ENCODE results near the gene ADAMTSL2. TPM values are rescaled to one million over a fixed set of nuclear protein-coding genes. Genes with fewer than 3 reads are reported as not detected.

Gene ADAMTSL2
- total and polyA plus RNA-seq, 2 of the 13 experiments (the other 11 are each of a cell fraction or from before 2014, with no cell fraction given) = 1.9 to 3.8 TPM

- no TSS peak for BruUV-seq (replicated peaks)
- Histone ChIP-seq H3K79me2 (ENCODE audit: insufficient read depth, low read length) (no peaks in the 10 kb centered on the region), H2AFZ (ENCODE audit: low read length) (no peak overlapping the region), H3K36me3 (replicated peaks in 1 of 2; ENCODE audit: control insufficient read depth in 1 of 2, insufficient read depth in 2 of 2, low read length in 2 of 2) (no peaks in the 10 kb centered on the region), H3K4me1 (ENCODE audit: insufficient read depth, low read length) (no peaks in the 10 kb centered on the region), H3K27ac (ENCODE audit: extremely low read length, insufficient read depth, low read length) (no peak overlapping the region), H4K20me1 (ENCODE audit: insufficient read depth, low read length) (0 out of 2 replicates have a peak, but pooled peaks cover 7% of the 10 kb centered on the region), H3K4me3 (replicated peaks in 1 of 3; ENCODE audit: insufficient read depth in 1 of 3, low read depth in 2 of 3, low read length in 3 of 3) (no peak overlapping the region), H3K27me3 (ENCODE audit: control insufficient read depth in 1 of 2, insufficient read depth in 2 of 2, low read length in 2 of 2) (peaks cover 14 to 52% of the 10 kb centered on the region in 2 experiments), H3K4me2 (ENCODE audit: low read depth, low read length) (no peak overlapping the region), H3K9ac (ENCODE audit: insufficient read depth, low read depth, low read length) (no peak overlapping the region), H3K9me3 (ENCODE audit: low read length) (no peaks in the 10 kb centered on the region)
- ChIA-PET POLR2A (no interaction called here), CTCF (ENCODE audit: low intra/inter-chr PET ratio, low total read pairs) (no interaction called here)
- FAIRE-seq (no peak), DNase-seq (ENCODE audit: low spot score) (peak; percentile 10), ATAC-seq (peak; percentile 33; the same call in 2 of the 3 replicates)
- intact Hi-C loops (cut with micrococcal nuclease; ENCODE audit: unreplicated experiment) = no loop called here
- TF ChIP-seq ZBTB44 (CRISPR knock-in tag; IDR thresholded peaks at IDR 0.05) = no peak
- TF ChIP-seq NFIC (IDR thresholded peaks at IDR 0.05; ENCODE audit: low read length) = no peak
- TF ChIP-seq STAG1 (CRISPR knock-in tag; IDR thresholded peaks at IDR 0.05) = peak; percentile 47
- TF ChIP-seq YEATS4 (CRISPR knock-in tag; IDR thresholded peaks at IDR 0.05; ENCODE audit: borderline replicate concordance) = no peak
- TF ChIP-seq ZNF446 (CRISPR knock-in tag; IDR thresholded peaks at IDR 0.05) = no peak
- no peak for TF ChIP-seq ATRX (CRISPR knock-in tag; IDR thresholded peaks at IDR 0.05; ENCODE audit: borderline replicate concordance)
- TF ChIP-seq ZC3H4 (CRISPR knock-in tag; IDR thresholded peaks at IDR 0.05; ENCODE audit: borderline replicate concordance) = no peak
- TF ChIP-seq MAFK (conservative IDR thresholded peaks at IDR 0.05 in 1 of 2, IDR thresholded peaks at IDR 0.05 in 1 of 2; ENCODE audit: low read length in 2 of 2) = no peak
- TF ChIP-seq CTCF (CRISPR knock-in tag; IDR thresholded peaks at IDR 0.05) = peak; percentile 45
- 10% methylated on average over 2 of the region's 5 CpGs for WGBS (ENCODE audit: low lambda C conversion rate)
- in situ Hi-C loops (cut with HindIII; ENCODE audit: extremely low pct_ligation_motif_present, low pct_unique_long_range_greater_than_20kb) = no loop called here
Measured at GRCh38 chr9:133604214-133604613, 69.7 kb downstream of the ADAMTSL2 start.
